Measurements from ENCODE around the gene PPP1R37.
A peak's percentile ranks its signal among the peaks of the same experiment; 100 is the strongest.

Gene PPP1R37

GRCh38 chr19:45151320-45151719 is 58.3 kb downstream of the PPP1R37 start:
- WGBS, result 94% methylated on average over 7 of the region's 7 CpGs
- Histone ChIP-seq H3K9ac (ENCODE audit: low read depth, low read length) (no peak overlapping the region), H3K4me3 (ENCODE audit: low read length) (no peak overlapping the region), H3K9me3 (ENCODE audit: insufficient read depth, low read depth, low read length) (no peaks in the 10 kb centered on the region), H3K27me3 (ENCODE audit: insufficient read depth, low read length) (peaks cover 33% of the 10 kb centered on the region), H3K4me1 (ENCODE audit: insufficient read depth, low read length) (0 out of 2 replicates have a peak, but pooled peaks cover 5% of the 10 kb centered on the region), H3K36me3 (ENCODE audit: insufficient read depth, low read length) (no peaks in the 10 kb centered on the region), H3K27ac (ENCODE audit: low read depth, low read length) (no peak overlapping the region)

- Histone ChIP-seq H3K9me3 (ENCODE audit: insufficient read depth, low read depth, low read length) (no peaks in the 10 kb centered on the region), H3K27ac (ENCODE audit: low read depth, low read length) (no peak overlapping the region), H3K27me3 (ENCODE audit: insufficient read depth, low read length) (peaks cover 33% of the 10 kb centered on the region), H3K36me3 (ENCODE audit: insufficient read depth, low read length) (no peaks in the 10 kb centered on the region), H3K9ac (ENCODE audit: low read depth, low read length) (no peak overlapping the region), H3K4me1 (ENCODE audit: insufficient read depth, low read length) (0 out of 2 replicates have a peak, but pooled peaks cover 5% of the 10 kb centered on the region), H3K4me3 (ENCODE audit: low read length) (peak overlapping the region; percentile 6; the same call in 1 of the 2 replicates)
- 92% methylated on average over 64 of the region's 64 CpGs for WGBS
Measured at GRCh38 chr19:45151821-45152503, 59.0 kb downstream of the PPP1R37 start.

- Histone ChIP-seq H3K27me3 (ENCODE audit: insufficient read depth, low read length) (peaks cover 33% of the 10 kb centered on the region), H3K9me3 (ENCODE audit: insufficient read depth, low read depth, low read length) (no peaks in the 10 kb centered on the region), H3K9ac (ENCODE audit: low read depth, low read length) (no peak overlapping the region), H3K27ac (ENCODE audit: low read depth, low read length) (no peak overlapping the region), H3K36me3 (ENCODE audit: insufficient read depth, low read length) (no peaks in the 10 kb centered on the region), H3K4me1 (ENCODE audit: insufficient read depth, low read length) (0 out of 2 replicates have a peak, but pooled peaks cover 5% of the 10 kb centered on the region), H3K4me3 (ENCODE audit: low read length) (peak overlapping the region; percentile 6; the same call in 1 of the 2 replicates)
- 93% methylated on average over 91 of the region's 91 CpGs for WGBS
Measured at GRCh38 chr19:45152504-45153338, 59.7 kb downstream of the PPP1R37 start.

- WGBS, result 34% methylated on average over 69 of the region's 69 CpGs
- no peaks in the 10 kb centered on the region for H3K9me3 ChIP-seq (ENCODE audit: insufficient read depth, low read depth, low read length)
- H3K36me3 ChIP-seq (ENCODE audit: insufficient read depth, low read length), result no peaks in the 10 kb centered on the region
- H3K9ac ChIP-seq (ENCODE audit: low read depth, low read length), result peak overlapping the region; percentile 16; the same call in 1 of the 2 replicates
- H3K4me3 ChIP-seq (ENCODE audit: low read length), result peak overlapping the region; percentile 45
- H3K4me1 ChIP-seq (ENCODE audit: insufficient read depth, low read length), result 0 out of 2 replicates have a peak, but pooled peaks cover 5% of the 10 kb centered on the region
- peaks cover 33% of the 10 kb centered on the region for H3K27me3 ChIP-seq (ENCODE audit: insufficient read depth, low read length)
- no peak overlapping the region for H3K27ac ChIP-seq (ENCODE audit: low read depth, low read length)
Measured at GRCh38 chr19:45153339-45154063, 60.5 kb downstream of the PPP1R37 start.

- Histone ChIP-seq H3K4me3 (ENCODE audit: low read length) (peak overlapping the region; percentile 45), H3K9ac (ENCODE audit: low read depth, low read length) (no peak overlapping the region; the same call in 1 of the 2 replicates), H3K36me3 (ENCODE audit: insufficient read depth, low read length) (no peaks in the 10 kb centered on the region), H3K9me3 (ENCODE audit: insufficient read depth, low read depth, low read length) (no peaks in the 10 kb centered on the region), H3K27ac (ENCODE audit: low read depth, low read length) (no peak overlapping the region), H3K4me1 (ENCODE audit: insufficient read depth, low read length) (0 out of 2 replicates have a peak, but pooled peaks cover 5% of the 10 kb centered on the region), H3K27me3 (ENCODE audit: insufficient read depth, low read length) (peaks cover 33% of the 10 kb centered on the region)
- 49% methylated on average over 19 of the region's 19 CpGs for WGBS
Measured at GRCh38 chr19:45154064-45154827, 61.3 kb downstream of the PPP1R37 start.

GRCh38 chr19:45156011-45156630 is 63.1 kb downstream of the PPP1R37 start:
- Histone ChIP-seq H3K9ac (ENCODE audit: low read depth, low read length) (no peak overlapping the region), H3K9me3 (ENCODE audit: insufficient read depth, low read depth, low read length) (no peaks in the 10 kb centered on the region), H3K4me3 (ENCODE audit: low read length) (no peak overlapping the region), H3K36me3 (ENCODE audit: insufficient read depth, low read length) (no peaks in the 10 kb centered on the region), H3K4me1 (ENCODE audit: insufficient read depth, low read length) (0 out of 2 replicates have a peak, but pooled peaks cover 5% of the 10 kb centered on the region), H3K27ac (ENCODE audit: low read depth, low read length) (no peak overlapping the region), H3K27me3 (ENCODE audit: insufficient read depth, low read length) (peaks cover 33% of the 10 kb centered on the region)
- WGBS, result 85% methylated on average over 11 of the region's 11 CpGs

GRCh38 chr19:45156751-45157150 is 63.8 kb downstream of the PPP1R37 start:
- H3K27ac ChIP-seq (ENCODE audit: low read depth, low read length), result no peak overlapping the region
- no peak overlapping the region for H3K4me3 ChIP-seq (ENCODE audit: low read length)
- 91% methylated on average over 11 of the region's 11 CpGs for WGBS
- H3K4me1 ChIP-seq (ENCODE audit: insufficient read depth, low read length), result 0 out of 2 replicates have a peak, but pooled peaks cover 5% of the 10 kb centered on the region
- no peaks in the 10 kb centered on the region for H3K9me3 ChIP-seq (ENCODE audit: insufficient read depth, low read depth, low read length)
- peaks cover 29% of the 10 kb centered on the region for H3K27me3 ChIP-seq (ENCODE audit: insufficient read depth, low read length)
- H3K9ac ChIP-seq (ENCODE audit: low read depth, low read length), result no peak overlapping the region
- no peaks in the 10 kb centered on the region for H3K36me3 ChIP-seq (ENCODE audit: insufficient read depth, low read length)

- no peaks in the 10 kb centered on the region for H3K9me3 ChIP-seq (ENCODE audit: insufficient read depth, low read depth, low read length)
- 91% methylated on average over 27 of the region's 27 CpGs for WGBS
- no peak overlapping the region for H3K27ac ChIP-seq (ENCODE audit: low read depth, low read length)
- H3K36me3 ChIP-seq (ENCODE audit: insufficient read depth, low read length), result no peaks in the 10 kb centered on the region
- peaks cover 10% of the 10 kb centered on the region for H3K27me3 ChIP-seq (ENCODE audit: insufficient read depth, low read length)
- H3K4me3 ChIP-seq (ENCODE audit: low read length), result no peak overlapping the region
- 0 out of 2 replicates have a peak, but pooled peaks cover 5% of the 10 kb centered on the region for H3K4me1 ChIP-seq (ENCODE audit: insufficient read depth, low read length)
- no peak overlapping the region for H3K9ac ChIP-seq (ENCODE audit: low read depth, low read length)
Measured at GRCh38 chr19:45158503-45159209, 65.7 kb downstream of the PPP1R37 start.

- peaks cover 2% of the 10 kb centered on the region for H3K27me3 ChIP-seq (ENCODE audit: insufficient read depth, low read length)
- no peaks in the 10 kb centered on the region for H3K4me1 ChIP-seq (ENCODE audit: insufficient read depth, low read length)
- H3K27ac ChIP-seq (ENCODE audit: low read depth, low read length), result no peak overlapping the region
- H3K9ac ChIP-seq (ENCODE audit: low read depth, low read length), result no peak overlapping the region
- H3K9me3 ChIP-seq (ENCODE audit: insufficient read depth, low read depth, low read length), result no peaks in the 10 kb centered on the region
- 84% methylated on average over 12 of the region's 12 CpGs for WGBS
- no peak overlapping the region for H3K4me3 ChIP-seq (ENCODE audit: low read length)
- no peaks in the 10 kb centered on the region for H3K36me3 ChIP-seq (ENCODE audit: insufficient read depth, low read length)
Measured at GRCh38 chr19:45159210-45159970, 66.4 kb downstream of the PPP1R37 start.
